GM21526 (cell line): ENCODE measurements around the gene IFNA7.
A peak's percentile ranks its signal among the peaks of the same experiment; 100 is the strongest.
"Not testable (repeated sequence)": the region's sequence is repeated elsewhere in the genome, so short reads cannot be mapped to it uniquely, and the experiment has no call there.

Experiments used
- ATAC-seq: cut with Tn5 transposase; IDR thresholded peaks from one replicate; pipeline ENCODE4 v1.9.1; 2021; ENCODE audit warnings: moderate library complexity; ENCODE audit not compliant: unreplicated experiment, low FRiP score

IFNA7 gene

GRCh38 chr9:21202105-21202504 lies at the start of gene IFNA7:
Gene IFNA7, minus strand, starts transcription at chr9:21202205. Its CDS starts 40 bp downstream, at chr9:21202165.
- not testable (repeated sequence) for ATAC-seq

DNA sequence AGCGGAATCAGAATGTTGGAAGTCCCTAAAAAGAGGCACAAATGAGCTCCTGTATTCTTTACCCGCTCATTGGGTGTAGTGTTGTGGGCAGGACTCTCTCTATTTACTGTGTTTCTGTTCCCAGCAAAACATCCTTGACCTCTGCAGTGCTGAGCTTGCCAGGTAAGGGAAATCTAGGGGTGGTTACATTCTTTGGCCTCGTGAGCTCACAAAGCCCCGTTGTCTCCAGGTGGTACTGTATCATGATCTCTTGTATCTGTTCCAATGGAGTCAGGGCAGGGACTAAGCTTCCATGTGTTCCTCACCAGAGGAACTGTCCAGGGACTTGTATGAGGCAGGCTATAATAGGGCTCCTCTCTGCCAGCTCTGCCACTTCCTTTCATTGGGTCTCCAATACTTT lies 49.6 kb upstream of the IFNA7 start:
- no peak for ATAC-seq

DNA sequence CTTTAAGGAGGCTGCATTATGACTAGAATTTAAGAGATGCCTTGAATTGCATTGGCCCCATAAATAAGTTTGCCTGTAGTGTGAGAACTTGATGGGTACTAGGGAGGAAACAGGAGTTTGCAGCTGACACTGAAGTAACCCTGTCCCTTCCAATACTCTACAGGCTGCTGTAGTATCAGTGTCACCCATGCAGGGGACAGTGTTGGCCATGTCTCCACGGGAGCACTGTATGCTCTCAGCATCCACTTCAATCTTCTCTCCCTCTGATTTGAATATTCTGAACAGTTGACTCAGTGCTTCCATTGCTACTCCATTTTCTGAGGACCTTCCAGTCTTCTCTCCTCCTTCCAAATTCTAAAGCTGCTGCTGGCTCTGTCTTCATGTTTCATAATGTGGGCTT lies 49.2 kb upstream of the IFNA7 start:
- ATAC-seq = no peak

DNA sequence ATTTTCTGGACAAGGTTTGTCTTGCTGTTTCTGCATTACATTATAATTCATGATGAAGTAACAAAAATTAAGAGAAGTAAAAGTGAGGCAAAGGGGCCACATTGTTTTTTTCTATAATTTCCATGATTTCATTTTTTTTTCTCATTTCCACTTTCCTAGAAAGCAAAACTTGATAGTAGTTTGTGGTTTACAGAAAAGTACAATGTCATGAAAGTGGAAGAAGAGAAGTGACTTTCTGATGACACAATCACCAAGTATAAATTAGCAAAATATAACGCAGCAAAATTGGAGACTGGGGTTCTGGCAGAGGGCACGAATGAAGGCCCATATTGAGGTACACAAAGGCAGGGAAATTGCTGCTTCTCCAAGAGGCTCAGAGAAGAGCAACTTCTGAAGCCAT lies 42.8 kb upstream of the IFNA7 start:
- ATAC-seq = no peak

DNA sequence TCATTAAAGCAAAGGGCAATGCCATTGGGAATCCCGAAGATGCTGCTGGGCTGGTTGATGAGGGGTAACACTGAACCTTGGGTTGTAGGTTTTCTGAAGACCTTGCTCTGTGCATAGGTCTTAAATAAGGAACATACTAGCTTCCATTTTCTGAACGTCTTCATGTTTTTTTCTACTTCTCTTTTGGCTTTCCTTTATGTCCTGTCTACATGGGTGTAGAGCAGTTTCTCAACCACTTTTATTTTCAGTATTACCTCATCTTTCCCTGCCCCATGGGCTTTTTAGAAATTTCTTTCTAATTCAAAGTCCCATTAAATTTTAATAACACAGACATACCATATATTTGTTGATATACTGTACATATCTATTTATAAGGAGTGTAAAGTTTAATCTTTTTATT lies 37.9 kb upstream of the IFNA7 start, which contains the start of gene IFNA14:
Gene IFNA14 (minus strand): TSS at position 95 of the 400 bp plus-strand sequence. CDS start 70 bp downstream, at position 25.
- ATAC-seq = no peak

GRCh38 chr9:21236360-21236714 lies 34.3 kb upstream of the IFNA7 start:
- not testable (repeated sequence) for ATAC-seq

GRCh38 chr9:21235468-21236359 lies 33.7 kb upstream of the IFNA7 start:
- peak; percentile 76 for ATAC-seq

DNA sequence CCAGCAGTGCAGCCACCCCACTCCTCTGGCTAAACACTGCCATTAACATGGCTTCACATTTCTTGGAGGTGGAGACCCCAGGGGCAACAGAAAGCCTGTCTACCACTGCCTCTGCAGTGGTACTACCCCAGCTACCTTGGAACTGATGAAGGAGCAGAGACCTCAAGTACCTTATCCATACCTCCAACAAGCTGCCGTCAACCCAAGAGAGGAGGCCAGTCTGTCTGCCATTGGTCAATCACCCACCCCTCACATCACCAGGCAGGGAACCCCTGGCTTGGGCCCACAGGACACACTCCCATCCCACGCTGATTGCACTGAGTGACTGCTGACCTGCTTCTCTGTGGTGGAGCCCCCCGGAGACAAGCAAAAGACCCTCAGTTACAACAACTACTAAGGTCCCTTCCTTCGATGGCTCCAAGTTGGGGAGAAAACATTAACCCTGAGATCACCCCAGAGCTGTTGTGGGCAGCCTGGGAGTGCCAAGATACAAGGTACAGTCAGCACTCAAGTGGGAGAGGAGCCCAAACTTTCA lies 32.2 kb upstream of the IFNA7 start:
- no peak for ATAC-seq

- no peak for ATAC-seq
These were observed 31.3 kb upstream of the IFNA7 start for GRCh38 chr9:21233258-21233657.

DNA sequence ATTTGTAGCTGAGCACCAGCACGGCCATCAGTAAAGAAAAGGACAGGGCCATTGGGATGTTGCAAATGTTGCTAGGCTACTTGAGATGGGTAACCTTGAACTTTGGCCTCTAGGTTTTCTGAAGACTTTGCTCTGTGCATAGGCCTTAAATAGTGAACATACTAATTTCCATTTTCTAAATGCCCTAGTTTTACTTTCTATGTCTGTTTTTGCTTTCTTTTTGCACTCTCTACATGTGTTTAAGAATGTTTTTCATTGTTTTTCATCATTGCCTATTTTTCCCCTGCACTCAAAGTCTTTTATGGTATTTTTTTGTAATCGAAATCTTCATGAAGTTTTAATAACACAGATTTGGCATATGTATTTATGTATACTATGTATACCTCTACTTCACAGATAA lies 26.1 kb upstream of the IFNA7 start, which contains the start of gene IFNA17:
Gene IFNA17 (minus strand): TSS at position 101 of the 400 bp plus-strand sequence. CDS start 49 bp downstream, at position 52.
- no peak for ATAC-seq

- not testable (repeated sequence) for ATAC-seq
These were observed 15.2 kb upstream of the IFNA7 start, which contains the start of gene IFNA16 for GRCh38 chr9:21217211-21217610. Gene IFNA16, minus strand, starts transcription at chr9:21217311. Its CDS starts 6 bp downstream, at chr9:21217305.

DNA sequence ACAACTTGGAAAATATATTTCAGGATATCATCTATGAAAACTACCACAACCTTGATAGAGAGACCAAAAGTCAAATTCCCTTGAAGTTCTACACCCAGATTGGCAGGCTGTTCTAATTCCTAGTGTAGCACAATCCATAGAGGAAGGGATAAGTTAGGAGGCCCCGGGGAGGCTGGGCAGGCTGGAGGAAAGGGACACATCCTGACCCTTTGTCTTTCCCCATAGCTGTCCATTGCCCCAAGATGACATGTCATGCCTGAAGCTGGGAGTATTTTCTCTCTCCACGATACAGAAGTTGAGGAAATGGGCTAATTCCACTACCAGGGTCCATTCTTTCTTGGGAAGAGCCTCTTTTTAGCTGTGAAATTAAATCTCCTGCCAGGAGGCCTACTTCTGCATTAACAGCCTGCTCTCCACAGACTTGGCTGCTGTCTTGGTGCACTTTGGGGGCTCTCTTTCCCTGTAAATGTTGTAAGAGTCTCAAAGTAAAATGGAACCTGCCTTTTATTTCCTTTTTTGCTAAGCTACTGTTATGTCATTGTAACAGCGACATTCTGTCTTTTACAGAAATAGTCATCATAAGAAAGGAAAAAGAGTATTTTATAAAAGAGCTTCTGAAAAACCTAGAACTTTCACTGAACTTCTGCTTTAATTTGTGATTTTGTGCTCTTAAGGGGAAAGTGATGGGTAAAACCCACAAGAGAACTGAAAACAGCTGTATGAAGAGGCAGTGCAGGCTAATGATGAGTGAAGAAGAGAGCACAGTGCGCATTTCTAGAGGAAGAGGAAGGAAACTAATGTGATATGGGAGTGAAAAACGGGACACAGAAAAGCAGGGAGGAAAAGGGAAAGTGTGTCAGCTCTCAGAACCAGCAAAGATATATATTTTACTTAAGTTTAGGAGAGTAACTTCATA lies 11.7 kb upstream of the IFNA7 start:
- ATAC-seq = peak; percentile 55

GRCh38 chr9:21212160-21212559 lies 10.2 kb upstream of the IFNA7 start:
- ATAC-seq = not testable (repeated sequence)

DNA sequence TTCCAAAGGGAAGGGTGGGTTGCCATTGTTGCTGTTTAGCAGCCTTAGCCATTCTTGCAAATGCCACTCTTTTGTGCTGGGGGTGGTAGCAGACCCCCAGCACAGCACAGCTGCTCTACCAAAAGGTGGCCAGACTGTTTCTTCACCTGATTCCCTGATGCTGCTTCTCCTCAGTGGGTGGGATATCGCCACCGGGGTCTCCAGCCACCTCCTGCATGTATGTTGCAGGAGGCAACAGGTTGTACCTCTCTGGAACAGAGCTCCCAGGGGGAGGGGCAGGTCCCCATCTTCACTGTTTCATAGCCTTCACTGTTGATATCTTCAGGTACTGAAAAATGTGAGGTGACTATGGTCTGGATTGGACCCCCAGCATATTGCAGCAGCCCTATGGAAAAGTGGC lies 8.8 kb upstream of the IFNA7 start:
- not testable (repeated sequence) for ATAC-seq

GRCh38 chr9:21210311-21210710 lies 8.3 kb upstream of the IFNA7 start:
- no peak for ATAC-seq

DNA sequence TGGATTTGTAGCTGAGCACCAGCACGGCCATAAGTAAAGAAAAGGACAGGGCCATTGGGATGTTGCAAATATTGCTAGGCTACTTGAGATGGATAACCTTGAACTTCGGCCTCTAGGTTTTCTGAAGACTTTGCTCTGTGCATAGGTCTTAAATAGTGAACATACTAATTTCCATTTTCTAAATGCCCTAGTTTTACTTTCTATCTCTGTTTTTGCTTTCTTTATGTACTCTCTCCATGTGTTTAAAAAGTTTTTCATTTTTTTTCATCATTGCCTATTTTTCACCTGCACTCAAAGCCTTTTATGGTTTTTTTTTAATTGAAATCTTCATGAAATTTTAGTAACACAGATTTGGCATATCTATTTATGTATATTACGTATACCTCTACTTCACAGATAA lies 5.0 kb upstream of the IFNA7 start, which contains the start of gene IFNA10:
Gene IFNA10 (minus strand): TSS at position 101 of the 400 bp plus-strand sequence. CDS start 46 bp downstream, at position 55.
- not testable (repeated sequence) for ATAC-seq

DNA sequence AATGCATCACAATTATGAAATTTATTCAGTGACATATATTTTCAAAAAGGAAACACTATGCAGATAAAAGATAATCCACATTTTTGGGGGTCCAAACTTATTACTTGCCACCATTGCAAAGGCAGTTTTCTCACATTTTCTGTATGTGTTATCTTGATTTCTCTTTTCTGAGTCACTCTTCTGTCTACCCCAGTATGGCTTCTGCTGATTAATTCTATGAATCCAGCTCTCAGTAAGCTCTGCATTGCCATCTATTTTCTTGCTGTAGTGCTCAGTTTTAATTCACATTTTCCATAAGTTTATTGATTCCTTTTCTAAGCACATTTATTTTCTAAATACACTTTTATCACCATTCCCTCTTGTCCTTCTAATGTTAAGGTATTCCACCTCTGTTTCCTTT lies 3.2 kb upstream of the IFNA7 start:
- ATAC-seq = no peak

GRCh38 chr9:21194867-21195776 lies 6.9 kb downstream of the IFNA7 start:
- ATAC-seq = peak; percentile 92

- ATAC-seq = not testable (repeated sequence)
These were observed 14.5 kb downstream of the IFNA7 start, which contains the start of gene IFNA4 for GRCh38 chr9:21187487-21187886. Gene IFNA4, minus strand, starts transcription at chr9:21187587. Its CDS starts 56 bp downstream, at chr9:21187531.
